Retinal pigment epithelial cell (primary cell): ENCODE measurements around the gene GLIS2.

ENCODE experiments used
- DNase-seq: peaks from one replicate; pipeline ENCODE4 v3.0.0-alpha.2; 2010; ENCODE audit warnings: low read depth
- H3K4me3 ChIP-seq: 2 replicates; pipeline ENCODE4 v1.5.1; 2011; ENCODE audit warnings: mild to moderate bottlenecking, low read length, control low read depth, moderate library complexity
- TF ChIP-seq, protein P1 (sequence below): conservative IDR thresholded peaks from 2 replicates; pipeline ENCODE4 v1.5.1; 2011; ENCODE audit warnings: low read depth, low read length, control low read depth, inconsistent platforms

Gene GLIS2

DNA sequence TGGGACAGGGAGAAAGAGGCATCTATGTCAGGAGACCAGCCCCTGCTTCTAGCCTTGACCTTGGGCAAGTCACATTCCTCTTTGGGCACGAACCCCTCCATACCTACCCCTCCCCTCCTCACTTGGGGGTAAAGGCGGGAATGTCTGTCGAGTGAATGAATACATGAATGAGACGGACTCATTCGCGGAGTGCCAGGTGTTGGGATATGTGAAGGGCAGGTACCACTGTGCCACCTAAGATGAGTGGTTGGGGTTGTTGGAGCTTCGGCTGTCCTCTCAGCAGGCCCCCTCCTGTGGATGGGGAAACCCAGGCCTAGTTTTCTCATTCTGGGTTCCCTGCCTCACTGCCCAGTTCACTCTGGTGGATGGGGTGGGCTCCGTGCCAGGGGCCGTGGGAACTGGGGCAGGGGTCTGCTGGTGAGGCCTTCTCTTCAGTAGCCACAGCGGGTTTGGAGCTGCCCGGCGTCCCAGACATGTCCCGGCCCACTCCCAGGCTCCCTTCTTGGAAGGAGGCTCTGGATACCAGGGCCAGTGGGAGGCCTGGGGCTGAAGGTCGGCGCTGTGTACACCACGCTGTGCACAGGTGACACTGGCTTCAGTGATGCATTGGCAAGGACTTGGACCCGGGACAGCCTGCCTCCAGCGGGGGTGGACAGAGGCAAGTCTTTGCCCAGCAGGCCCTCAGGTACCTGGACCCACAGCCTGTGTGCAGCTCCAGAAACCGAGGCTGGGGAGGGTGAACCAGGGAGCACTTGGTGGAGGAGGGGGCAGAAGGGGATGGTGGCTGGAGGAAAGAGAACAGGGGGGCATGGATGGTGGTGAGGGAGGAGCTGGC, 5.6 kb downstream of the GLIS2 start:
- no peak for DNase-seq
- H3K4me3 ChIP-seq: no peak overlapping the region
- TF ChIP-seq, protein P1, sequence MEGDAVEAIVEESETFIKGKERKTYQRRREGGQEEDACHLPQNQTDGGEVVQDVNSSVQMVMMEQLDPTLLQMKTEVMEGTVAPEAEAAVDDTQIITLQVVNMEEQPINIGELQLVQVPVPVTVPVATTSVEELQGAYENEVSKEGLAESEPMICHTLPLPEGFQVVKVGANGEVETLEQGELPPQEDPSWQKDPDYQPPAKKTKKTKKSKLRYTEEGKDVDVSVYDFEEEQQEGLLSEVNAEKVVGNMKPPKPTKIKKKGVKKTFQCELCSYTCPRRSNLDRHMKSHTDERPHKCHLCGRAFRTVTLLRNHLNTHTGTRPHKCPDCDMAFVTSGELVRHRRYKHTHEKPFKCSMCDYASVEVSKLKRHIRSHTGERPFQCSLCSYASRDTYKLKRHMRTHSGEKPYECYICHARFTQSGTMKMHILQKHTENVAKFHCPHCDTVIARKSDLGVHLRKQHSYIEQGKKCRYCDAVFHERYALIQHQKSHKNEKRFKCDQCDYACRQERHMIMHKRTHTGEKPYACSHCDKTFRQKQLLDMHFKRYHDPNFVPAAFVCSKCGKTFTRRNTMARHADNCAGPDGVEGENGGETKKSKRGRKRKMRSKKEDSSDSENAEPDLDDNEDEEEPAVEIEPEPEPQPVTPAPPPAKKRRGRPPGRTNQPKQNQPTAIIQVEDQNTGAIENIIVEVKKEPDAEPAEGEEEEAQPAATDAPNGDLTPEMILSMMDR: no peak

DNA sequence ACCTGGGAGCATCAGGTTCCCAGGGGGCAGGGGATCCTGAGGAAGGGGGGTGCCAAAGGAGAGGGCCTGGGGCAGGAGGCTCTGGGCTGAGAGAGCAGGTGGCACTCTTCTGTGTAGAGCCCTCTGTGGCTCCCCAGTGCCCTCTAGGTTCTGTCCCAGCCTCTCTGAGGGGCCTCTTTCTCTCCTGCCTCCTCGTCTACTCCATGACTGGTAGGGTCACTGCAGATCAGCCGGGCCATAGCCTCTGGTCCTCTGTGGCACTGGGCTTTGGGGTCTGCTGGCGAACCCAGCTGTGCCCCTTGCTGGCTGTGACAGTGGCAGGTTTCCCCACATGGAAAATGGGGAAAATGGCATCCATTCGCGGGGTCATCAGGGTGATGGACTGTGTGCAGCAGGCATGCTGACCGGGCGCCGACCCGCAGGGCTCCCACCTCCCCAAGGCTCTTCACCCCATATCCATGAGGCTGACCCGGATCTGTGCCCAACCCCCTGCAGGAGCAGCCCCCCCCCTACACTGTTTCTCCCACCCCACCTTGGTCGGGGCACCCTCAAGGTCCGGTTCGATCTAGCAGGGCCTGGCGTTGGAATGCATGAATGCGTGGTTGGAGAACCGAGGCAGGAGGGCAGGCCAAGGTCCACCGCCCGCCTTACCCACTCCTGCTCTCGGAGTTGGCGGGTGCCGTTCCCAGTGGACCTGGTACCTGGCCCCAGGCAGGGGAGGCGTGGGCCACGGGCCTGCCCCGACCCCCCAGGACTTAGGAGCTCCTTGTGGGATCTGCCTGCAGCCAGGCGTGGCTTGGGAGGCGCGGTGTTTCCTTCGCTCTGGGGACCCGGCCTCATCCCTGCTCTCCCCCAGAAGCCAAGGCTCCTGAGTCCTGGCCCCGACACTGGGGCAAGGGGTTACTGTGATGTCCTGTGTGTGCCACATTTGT, 6.5 kb downstream of the GLIS2 start:
- DNase-seq: no peak
- TF ChIP-seq, protein P1: no peak
- no peak overlapping the region for H3K4me3 ChIP-seq

DNA sequence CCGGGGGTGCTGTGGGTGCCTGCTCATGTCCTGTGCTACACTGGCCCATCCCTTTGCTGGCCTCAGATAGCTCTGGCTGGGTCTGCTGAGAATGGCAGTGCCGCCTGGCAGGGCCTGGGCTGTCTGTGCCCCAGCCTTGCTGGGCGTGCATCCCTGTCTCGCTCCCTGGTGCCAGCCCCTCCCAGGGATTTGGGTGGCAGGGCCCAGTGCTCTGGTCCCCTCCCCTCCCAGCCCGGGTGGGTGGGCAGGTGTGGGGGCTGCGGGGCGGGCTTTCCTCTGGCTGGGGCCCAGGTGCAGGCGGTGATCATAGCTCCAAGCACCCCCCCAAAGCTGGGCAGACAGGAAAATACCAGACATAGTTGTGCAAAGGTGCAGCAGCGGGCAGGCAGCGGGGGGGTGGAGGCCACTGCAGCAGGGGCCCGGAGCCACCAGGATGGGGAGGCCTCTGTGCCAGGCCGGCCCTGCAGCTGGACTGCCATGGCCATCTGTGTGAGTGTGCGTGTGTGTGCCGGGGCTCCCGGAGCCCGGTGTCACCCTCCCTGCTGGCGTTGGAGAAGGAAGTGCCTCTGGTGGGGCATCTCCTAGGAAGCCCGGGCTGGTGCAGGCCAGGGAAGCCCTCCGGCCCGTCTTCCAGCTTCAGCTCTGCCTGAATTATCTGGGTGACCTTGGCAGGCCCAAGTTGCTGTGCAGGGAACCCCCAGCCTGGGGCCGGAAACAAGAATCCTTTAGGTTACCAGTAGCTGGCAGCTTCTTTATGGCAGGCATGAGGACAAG, 7.4 kb downstream of the GLIS2 start:
- H3K4me3 ChIP-seq: no peak overlapping the region
- DNase-seq: no peak

DNA sequence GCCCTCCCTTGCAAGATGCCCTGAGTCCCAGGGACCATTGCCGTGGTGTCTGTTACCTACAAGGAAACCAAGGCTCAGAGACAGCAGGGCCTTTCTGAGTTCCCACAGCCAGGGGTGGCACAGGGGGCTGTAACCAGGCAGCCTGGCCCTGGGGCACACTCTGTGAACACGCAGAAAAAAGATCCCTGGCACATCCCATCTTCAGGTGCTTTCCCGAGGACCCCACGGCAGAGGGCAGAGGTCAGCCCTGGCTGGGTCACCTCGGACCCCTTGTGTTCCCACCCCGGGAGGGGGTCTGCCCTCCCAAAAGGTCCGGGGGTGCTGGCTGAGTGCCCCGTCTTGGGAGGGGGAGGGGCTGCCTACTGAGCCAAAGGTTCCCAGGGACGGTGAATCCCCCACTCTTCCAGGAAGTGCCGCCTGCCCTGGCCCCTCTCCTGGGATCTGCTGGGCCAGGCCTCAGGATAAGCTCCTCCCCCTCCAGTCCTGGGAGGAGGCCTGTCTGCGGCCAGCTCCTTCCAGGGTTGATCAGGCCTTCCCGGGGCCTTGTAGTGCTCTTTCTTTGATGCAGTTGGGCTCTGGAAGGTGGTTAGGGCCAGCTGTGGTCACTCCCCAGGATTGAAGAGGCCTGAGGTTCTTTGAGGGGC, 8.1 kb downstream of the GLIS2 start:
- H3K4me3 ChIP-seq: no peak overlapping the region
- no peak for DNase-seq
- TF ChIP-seq, protein P1: no peak

More for the DNA sequence above, 7.4 kb downstream of the GLIS2 start:
- TF ChIP-seq, protein P1: no peak

DNA sequence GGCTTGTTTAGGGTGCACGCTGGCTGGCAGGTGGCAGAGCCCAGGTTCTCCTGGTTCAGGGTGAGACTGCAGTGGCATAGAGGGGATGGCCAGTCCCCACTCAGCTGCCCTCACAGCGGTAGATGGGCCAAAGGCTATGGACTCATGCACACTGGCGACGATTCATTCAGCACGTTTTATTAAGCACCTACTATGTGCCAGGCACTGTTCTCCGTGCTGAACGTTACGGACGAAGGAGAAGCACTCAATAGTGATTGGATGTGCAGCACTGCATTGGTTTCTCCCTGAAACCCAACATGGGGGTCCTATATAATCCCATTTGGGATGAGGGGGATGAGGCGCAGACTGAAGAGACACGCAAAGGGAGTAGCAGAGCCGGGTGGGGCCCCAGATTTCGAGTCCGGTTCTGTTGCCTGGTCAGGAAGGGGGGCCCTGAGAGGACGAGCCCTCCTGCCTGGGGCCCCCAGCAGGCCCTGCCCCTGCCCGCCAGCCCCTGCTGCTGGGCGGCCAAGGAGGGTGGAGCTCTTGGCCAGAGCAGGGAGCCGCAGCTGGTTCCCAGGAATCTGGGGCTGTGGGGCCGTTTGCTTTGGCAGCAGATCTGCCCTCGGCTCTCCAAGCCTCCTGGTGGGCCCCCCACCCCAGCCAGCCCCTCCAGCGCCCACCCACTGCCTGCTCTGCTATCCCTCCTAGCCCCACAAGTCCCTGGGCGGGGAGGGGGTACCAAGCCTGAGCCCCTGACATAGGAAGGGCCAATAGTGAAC, 8.8 kb downstream of the GLIS2 start:
- H3K4me3 ChIP-seq: no peak overlapping the region
- DNase-seq: no peak
- TF ChIP-seq, protein P1: no peak
